ENCODE measurements around the gene DLAT.
A peak's percentile ranks its signal among the peaks of the same experiment; 100 is the strongest.
"Not testable (repeated sequence)": the region's sequence is repeated elsewhere in the genome, so short reads cannot be mapped to it uniquely, and the experiment has no call there.

The DLAT gene

DNA sequence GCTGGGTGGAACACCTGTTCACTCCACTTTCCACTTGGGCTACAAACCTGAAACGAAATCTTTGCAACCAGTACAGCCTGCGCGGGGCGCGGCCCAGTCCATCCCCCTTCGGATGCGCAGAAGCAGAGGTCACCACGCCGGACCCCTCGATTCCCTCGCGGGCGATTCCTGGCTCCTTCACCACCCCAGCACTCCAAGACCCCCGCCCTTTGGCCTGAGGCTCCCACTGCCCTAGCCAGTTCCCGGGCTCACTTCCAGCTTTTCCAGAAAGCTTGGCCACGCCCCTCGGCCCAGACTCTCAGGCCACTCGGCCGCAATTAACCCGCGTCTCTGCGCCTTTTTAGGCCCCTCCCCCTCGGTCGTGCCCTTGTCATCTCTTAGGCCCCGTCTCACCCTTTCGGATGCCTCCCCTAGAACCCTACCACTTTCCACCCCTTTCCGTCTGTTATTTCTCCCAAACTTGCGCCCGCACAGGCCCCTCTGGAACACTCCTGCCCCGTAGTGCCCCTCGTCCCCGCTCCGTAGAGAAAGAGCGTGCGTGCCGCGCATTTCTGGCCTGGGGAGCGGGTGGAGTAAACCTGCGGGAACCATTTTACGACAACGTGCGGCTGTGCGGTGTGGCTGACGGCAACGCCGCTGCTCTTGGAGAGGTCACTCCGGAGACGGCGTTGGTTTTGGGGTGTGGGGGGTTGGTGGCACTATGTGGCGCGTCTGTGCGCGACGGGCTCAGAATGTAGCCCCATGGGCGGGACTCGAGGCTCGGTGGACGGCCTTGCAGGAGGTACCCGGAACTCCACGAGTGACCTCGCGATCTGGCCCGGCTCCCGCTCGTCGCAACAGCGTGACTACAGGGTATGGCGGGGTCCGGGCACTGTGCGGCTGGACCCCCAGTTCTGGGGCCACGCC, at the start of gene DLAT:
Gene DLAT (plus strand): TSS at position 636 of the 906 bp plus-strand sequence. CDS start 65 bp downstream, at position 701.
- peak; percentile 54 for DNase-seq

DNA sequence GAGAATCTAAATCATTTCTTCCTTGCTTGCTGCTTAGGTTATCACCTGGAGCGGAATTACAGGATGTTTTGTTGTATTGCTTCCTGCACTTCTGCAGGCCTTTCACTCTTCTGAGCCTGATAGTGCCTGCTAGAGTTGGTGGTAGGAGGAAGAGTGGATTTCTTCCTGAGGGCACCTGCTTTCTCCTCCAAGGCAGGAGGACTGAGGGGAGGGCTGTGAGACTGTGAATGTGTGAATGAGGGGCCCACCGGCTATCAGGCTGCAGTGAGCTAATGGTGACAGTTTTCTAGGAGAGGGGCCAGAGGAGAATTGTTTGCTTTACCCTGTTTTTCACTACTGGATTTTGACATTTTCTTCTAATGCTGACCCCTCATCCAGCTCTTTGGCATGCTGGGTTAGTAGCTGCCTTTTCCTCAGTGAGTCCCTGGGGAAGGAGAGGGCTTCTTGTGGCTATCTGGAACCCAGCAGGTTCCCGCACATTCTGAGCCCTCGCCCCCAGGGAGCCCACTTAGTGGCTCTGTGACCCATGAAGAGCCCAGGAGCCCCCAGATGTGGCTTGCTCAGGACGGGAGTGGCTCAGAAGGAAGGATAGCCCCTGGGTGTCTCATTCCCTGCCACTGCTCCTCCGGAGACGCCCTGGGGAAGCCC, 49.0 kb upstream of the DLAT start:
- DNase-seq = no peak

DNA sequence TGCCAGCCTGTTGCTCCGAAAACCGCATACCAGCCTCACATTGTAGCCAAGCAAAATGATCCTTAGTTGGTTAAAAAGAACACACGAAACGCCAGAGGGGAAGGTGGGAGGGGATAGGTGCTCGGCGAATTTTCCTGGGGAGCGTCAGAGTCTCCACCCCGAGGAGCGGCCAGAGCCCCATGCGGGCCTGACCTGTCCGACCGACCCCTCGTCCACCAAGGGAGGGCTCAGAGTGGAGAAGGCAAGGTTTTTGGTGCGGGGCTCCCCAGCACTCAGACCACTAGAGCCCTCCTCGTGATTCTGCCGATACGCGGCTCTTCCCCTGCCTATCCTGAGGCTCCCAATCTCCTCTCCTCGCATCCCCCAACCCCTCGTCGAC, 48.5 kb upstream of the DLAT start:
- DNase-seq = no peak

DNA sequence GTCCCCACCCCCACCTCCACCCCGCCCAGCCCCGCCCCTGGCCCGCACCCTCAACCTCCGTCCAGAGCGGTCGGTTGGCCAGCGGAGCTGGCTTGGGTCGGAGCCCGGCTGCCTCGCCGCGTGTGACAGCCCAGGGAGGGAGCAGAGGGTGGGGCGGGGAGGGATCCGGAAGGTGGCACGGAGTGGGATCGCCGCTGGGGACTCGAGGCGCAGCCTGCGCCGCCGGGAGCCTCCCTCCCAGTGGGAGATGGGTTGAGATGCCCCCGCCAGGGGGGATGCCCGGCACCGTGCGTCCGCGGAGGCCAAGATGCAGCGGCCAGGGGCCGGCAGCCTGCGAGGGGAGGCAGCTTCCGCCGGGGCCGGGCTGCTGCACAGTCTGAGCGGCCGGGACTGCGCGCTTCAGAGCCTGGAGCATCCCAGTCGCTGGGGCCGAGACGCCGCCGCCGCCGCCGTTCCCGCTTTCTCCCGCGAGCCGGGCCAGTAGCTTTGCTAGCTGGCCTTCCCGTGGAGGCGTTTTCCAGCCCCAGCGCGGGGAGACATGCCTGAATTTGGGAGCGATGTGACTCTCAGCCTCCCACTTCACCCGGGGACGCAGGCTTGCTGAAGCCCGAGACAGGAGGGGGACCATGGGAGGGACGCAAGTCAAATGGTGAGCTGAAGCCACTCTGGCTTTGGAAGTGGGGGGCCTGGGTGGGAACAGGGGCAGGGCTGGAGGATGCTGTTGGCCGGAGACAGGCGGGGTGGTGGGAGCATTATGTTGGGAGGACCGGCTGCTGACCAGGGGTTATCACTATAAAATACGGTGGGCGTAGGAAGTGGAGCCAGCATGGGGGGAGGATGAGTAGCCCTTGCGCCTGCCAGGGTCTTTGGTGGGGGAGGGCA, 47.8 kb upstream of the DLAT start:
- DNase-seq = no peak

DNA sequence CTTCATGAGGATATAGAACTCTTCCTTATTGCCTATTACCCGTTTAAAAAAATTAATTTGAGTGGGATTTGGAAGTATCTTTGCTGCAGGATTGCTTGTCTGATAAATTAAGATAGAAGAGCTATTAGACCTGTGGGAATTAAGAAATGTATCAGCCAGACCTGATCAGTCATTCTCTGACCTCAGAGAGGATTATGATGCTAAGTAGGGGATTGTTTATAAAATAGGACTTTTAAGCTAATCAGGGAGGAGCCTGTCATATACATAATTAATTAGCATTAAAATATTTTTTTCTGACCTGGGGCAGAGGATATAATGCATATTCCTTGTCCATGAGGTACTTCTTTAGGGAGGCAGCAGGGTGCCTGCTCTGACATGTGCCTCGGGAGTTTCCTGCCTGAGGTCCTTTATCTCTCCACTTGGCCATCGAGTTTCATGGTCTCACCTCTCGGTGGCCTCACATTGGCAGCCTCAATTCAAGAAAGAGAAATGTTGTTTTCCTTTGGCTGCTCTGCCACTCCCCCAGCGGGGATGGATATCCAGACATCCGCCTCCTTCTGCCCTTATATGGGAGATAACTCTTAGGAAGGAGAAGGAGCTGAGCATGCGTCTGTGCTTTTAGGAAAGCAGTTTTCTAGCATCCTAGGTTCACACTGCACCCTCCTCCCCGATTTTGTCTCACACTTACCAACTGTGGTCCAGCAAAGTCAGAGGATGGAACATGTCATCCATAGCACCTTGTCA, 47.0 kb upstream of the DLAT start:
- no peak for DNase-seq

DNA sequence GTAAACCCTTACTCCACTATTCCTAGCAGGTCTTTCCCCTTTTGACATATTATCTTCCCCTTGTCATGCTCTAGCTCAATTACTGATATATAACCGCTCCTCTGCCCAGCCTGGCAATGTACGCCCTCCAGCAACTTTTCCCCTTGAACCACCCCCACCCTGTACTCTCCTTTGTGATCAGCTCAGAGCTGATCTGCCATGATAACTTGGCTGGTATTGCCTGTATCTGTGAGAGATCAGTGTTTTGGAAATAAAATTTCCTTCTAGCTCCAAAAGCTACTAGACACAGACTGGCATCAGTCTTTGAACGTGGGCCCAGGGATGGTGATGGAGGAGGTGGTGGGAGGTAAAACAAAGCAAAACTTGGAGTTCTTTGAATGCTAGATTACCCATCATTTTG, 45.1 kb upstream of the DLAT start:
- DNase-seq = no peak

DNA sequence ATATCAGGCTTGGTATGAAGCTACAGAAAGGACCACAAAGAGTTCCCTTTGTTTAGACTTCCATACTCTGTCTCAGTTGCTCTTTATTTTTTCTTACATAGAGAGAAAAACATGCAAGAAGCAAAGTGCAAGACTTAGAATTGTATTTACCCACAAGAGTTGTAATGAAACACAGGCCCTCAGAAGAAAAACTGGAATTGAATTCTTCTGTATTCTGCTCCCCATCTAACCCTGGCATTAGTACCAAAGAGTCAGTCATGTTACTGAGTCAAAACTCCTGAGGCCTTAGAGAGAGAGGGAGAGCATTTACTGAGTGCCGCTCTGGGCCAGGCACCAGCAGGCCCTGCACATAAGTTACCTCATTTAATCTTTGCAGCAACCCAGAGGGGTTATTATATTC, 43.9 kb upstream of the DLAT start:
- DNase-seq = no peak

DNA sequence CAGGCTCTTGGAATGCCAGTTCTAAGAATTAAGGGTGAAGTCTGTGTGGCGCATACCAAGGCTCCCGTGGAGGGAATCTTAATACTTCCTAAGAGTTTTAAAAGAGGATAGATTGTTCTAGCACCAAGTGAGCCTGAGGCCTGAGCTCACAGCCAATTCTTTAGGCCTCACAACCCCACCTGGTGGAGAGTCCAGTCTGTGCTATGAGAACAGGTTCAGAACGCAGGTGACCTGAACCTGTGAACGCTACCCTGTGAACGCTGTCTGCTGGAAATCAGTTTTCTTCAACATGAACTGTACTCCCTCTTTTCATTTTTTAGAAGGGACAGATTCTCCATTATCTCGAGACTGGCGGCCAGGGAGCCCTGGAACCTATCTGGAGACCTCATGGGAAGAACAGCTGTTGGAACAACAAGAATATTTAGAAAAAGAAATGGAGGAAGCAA, 43.2 kb upstream of the DLAT start:
- no peak for DNase-seq

DNA sequence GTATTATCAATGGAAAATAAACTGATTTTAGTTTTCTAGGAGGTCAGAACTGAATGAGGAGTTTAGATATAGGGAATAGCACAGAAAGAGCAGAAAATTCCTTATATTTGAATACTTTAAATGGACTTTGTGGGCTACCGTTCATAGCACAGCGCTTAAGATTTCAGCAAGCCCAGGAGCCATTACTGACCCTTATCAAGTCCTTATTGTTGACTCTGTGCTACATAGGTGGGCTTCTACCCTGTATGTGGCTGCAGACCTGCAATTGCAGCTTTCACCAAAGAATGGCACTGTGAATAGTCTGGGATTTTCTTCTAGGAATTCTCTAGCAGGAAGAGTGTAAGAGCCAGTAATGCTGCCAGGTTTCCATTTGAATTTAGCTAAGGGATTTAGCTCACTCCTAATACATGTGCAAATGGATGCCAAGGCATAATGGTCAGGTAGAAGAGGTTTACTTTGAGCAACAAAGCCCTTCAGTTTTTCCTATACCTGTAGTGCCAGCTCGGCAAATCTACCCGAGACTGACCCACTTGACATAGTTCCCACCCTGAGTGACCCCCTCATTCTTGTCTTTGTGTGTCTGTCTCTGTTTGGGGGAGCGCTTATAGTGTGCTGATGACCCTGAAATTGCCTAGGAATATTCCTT, 42.5 kb upstream of the DLAT start:
- no peak for DNase-seq

DNA sequence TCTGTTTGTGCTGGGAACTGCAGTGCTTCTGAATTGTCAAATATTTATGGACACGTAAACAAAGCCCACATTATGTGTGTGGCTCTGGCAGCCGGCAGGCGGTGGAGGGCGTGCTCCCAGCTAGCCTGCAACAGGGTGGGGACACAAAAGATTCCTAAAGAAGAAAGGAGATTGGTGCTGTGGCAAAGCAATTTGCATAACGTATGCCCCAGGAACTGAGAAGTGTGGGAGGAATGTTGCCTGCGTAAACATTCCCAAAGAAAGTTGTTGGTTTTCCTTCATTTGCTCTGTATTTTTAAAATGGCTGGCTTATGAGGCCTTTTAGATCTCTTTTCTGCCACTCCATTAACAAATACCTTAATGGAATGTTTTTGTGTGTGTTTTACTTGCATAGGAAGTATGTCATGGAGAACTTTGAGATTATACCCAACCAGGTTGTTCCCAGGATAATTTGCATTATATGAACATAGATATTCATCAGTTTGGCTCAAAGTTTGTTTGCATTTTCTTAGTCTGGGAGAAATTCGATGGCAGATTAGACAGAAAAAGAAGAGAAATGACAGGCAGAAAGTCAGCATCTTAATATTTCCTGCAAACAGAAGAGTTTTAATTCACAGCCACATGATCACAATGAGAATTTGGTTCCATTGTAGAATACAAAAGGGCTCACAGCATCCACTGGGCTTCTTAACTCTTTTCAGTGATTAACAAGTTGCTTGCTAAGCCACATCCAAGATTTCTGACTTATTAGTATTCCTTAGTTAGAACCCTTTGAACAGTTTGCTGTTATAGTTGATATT, 41.8 kb upstream of the DLAT start:
- no peak for DNase-seq

DNA sequence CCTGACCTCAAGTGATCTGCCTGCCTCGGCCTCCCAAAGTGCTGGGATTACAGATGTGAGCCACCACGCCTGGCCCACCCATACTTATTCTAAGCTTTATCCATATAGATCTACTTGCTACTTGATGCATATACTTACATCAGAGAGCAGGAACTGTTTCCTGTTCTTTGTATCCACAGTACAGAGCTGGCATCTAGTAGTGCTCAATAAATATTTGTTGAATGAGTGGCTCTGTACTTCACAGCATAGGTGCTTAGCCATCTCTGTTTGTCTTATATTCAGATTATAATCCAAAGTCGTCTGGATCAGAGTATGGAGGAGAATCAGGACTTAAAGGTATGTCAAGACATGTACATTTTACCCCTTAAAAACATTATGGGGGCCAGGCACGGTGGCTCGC, 38.6 kb upstream of the DLAT start:
- DNase-seq = no peak

DNA sequence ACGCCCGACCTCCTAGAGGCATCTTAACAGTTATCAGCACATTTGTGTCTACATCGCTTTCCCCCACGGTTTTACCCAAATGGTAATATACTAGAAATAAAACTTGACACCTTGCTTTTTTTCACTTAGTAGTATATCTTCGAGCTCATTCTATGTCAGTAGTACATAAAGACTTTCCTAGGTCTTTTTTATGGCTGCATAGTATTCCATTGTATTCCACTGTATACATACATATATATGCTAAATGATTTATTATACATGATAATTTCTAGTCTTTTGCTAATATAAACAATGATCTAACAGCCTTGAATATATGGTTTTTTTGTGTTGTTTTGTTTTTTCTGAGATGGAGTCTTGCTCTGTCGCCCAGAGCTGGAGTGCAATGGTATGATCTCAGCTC, 34.8 kb upstream of the DLAT start:
- DNase-seq = no peak

DNA sequence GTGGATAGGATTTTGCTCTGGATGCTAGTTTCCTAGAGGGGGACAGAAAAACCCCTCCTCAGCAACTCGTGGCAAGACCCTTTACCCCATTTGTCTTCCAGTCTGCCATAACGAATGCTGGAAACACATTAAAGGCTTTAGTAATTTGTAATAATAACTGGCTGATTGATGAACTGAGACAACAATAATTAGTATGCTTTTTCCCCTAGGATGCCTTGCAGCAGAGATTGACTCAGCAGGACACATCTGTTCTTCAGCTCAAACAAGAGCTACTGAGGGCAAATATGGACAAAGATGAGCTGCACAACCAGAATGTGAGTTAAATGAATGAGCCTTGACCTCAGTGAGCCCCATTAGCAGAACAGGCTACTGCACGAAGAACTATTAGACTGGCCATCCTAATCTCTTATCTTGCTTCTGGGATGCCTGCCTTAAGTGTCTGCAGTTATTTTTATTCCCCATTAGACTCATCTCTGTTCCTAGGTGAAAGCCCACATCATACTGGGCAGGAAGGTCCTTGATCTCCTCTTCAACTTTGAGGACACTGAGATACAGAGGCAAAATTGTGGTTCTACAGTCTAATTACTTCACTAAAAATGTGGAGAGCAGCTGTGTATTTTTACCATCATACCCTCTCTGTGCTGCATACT, 32.9 kb upstream of the DLAT start:
- no peak for DNase-seq

DNA sequence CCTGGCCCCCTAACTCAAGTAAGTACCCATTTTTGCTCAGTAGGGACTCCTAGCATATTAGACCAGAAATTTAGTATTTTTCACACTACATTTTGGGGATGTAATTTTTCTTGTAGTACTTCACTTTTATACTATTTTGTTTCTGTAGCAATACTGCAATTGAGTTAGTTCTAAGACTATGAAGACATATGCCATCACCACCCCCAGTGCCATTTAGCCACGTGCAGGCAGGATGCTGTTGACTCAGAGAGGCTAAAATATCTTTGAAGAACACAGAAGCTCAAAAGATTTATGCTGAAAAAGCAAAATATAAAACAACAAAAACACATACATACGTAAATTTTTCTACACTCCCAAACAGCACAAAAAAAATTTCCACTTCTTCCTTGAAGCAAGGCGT, 29.1 kb upstream of the DLAT start:
- no peak for DNase-seq

DNA sequence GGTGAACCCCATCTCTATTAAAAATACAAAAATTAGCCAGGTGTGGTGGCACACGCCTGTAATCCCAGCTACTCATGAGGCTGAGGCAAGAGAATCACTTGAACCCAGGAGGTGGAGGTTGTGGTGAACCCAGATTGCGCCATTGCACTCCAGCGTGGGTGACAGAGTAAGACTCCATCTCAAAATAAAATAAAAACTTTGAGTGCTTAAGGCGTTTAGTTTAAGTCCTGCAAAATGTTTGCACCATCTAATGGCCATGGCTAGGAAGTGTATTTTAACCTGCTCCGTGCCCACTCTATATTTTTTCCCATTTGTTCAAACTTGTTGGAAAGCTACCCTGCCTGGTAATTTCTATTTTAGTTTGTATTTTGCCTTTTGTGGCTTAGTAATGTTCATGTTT, 28.5 kb upstream of the DLAT start:
- not testable (repeated sequence) for DNase-seq

DNA sequence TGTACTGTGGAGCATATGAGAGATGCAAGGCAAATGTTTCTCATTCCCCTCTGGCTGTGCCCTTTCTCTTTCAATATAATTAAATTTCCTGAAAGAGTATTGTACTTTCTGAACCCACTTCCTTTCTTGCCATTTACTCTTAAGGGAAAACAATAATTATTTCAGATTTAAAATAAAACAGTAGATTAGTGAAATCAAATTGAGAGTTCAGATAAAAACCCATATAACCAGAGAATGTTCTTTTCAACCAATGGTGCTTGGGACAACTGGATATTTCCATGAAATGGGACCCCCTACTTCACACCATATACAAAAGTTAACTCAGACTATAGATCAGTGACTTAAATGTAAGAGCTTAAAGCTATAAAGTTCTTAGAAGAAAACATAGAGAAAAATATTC, 26.1 kb upstream of the DLAT start:
- no peak for DNase-seq

DNA sequence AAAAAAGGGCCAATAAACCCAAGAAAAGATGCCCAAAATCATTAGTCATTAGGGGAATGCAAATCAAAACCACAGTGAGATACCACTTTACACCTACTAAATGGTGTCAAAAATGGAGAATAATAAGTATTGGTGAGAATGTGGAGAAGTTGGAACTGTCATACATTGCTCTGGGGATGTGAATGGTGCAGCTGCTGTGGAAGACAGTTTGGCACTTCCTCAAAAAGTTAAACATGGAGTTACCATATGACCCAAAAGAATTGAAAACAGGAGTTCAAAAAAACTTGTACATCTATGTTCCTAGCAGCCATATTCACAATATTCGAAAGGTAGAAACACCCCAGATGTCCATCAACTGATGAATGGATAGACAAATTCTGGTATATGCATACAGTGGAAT, 24.5 kb upstream of the DLAT start:
- no peak for DNase-seq

DNA sequence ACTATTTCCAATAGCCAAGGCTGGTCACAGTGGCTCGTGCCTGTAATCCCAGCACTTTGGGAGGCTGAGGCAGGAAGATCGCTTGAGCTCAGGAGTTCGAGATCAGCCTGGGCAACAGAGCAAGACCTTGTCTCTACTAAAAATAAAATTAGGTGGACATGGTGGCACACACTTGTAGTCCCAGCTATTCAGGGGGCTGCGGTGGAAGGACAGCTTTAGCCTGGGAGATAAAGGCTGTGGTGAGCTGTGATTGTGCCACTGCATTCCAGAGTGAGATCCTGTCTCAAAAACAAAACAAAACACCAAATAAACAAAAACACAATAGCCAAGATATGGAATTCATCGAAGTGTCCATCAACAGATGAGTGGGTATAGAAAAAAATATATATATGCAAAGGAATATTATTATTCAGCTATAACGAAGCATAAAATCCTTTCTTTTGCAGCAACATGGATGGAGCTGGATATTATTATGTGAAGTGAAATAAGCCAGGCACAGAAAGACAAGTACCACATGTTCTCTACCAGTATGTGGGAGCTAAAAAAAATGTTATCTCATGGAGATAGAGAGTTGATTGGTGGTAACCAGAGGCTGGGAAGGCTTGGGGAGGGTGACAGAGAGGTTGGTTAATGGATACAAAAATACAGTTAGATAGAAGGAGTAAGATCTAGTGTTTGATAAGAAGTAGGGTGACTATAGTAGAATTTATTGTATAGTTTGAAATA, 22.6 kb upstream of the DLAT start:
- DNase-seq = no peak

DNA sequence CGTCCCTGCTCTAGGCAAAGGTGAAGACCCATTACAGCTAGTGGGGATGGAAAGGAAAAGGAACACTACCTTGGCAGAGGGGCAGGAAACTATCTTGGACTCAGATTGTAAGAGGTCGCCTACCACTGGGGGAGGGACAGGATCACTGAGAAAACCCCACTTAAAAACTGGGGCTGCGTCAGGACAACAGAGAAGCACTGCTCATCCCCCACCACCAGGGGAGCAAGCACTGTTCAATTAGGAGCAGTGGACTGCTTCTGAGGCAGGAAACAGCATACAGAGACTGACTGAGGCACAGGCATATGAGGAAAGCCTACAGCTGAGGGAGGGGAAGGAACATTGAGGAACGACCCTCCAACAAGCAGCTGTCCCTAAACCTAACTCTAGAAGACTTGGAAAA, 20.8 kb upstream of the DLAT start:
- no peak for DNase-seq

All from DMS 273 treated with DMSO at 0.1 percent for 48 hours (cell line).